Measurements from ENCODE around the gene ZNF780B.
"Not testable (repeated sequence)": the region's sequence is repeated elsewhere in the genome, so short reads cannot be mapped to it uniquely, and the experiment has no call there.

The ZNF780B gene

DNA sequence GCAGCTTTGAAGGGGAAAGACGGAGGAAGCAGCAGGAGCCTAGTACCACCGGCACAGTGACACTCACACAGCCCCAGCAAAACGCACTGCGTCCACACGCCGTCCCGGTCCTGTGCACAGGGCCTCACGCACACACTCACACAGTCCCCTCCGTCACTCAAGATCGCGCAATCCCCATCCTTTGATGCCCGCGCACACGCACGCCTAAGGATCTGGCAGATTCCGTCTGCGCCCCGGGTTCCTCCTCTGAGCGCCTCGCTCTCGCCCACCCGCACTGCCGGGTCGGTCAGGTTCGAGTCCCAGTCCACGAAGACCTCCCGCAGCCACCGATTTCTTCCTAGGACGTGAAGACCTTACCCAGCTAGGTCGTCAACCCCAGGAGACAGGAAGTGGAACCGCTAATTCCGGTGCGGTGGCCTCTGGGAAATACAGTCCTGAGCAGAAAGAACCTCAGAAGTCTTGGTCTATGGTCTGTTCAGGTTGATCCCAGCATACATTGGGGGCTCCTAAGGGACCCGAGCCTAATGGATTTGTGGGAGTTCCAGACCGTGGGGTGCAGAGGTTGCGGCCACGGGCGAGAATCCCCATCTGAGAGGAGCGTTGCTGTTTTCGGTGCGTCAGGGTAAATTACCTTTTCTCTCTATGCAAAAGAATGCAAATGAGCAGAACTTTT lies at the start of gene ZNF780B:
Gene ZNF780B (minus strand): TSS at position 400 of the 673 bp plus-strand sequence. CDS start 5,899 bp downstream, outside the sequence.
- peak; percentile 30 to 47 for DNase-seq (ENCODE audit: low read depth in 2 of 2, low spot score in 1 of 2)

DNA sequence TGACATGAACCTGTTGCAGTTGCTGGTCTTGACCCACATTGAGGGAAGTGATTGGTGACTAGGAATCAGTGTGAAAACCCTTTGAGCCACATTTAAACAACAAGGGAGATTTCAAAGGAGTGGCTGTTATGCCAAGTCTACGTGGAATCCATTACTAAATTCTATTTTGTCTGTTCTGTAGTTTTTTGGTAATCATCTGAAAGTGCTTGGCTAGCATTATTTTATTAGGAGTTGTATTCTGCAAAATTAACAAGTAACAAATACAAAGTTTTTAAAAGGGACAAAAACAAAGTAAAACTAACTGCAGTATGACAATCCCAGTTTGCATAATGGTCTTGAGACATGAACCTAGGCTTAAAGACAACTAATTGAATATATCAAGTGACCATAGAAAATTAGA lies 48.7 kb upstream of the ZNF780B start:
- DNase-seq (ENCODE audit: low read depth in 2 of 2, low spot score in 1 of 2): no peak

DNA sequence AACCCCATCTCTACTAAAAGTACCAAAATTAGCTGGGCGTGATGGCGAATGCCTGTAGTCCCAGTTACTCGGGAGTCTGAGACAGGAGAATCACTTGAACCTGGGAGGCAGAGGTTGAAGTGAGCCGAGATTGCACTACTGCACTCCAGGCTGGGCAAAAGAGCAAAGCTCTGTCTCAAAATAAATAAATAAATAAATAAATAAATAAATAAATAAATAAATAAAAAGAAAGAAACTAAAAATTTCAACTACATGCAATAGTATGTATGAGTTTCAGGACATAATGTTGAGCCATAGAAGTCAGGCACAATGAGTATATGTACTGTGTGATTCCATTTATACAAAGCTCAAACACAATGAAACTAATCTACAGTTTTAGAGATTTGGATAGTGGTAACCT lies 47.6 kb upstream of the ZNF780B start:
- no peak for DNase-seq (ENCODE audit: low read depth in 2 of 2, low spot score in 1 of 2)

DNA sequence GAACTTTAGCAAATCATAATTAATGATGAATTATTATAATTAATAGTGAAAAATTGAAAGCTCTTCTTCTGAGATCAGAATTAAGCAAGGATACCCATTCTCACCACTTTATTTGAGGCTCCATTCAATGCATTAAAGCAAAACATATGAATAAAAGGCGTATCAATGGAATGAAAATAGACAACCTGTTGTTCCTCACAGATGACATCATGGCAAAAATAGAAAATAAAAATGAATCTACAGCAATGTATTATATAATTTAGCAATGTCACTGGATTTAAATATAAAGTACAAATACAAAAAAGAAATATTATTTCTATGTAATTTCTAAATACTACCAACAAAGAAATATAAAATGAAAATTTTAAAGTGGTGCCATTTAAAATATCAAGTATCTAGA lies 45.8 kb upstream of the ZNF780B start:
- no peak for DNase-seq (ENCODE audit: low read depth in 2 of 2, low spot score in 1 of 2)

DNA sequence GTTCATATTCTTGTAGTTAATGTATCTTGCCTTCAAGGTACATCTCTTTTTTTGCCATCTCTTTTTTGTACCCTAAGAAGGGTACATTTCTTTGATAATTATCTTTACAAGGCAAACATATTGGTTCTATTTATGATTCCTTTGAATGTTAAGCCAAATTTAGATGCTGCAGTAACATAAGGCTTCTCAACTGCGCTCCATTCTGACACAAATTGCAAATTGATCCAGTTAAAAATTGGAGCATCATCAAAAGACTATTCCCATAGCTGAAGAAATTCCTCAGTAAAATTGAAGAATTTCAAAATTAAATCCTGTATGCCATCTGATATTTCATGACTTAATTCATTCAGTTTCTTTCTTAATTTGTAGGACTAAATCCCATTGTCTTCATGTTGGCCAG lies 37.4 kb upstream of the ZNF780B start:
- no peak for DNase-seq (ENCODE audit: low read depth in 2 of 2, low spot score in 1 of 2)

DNA sequence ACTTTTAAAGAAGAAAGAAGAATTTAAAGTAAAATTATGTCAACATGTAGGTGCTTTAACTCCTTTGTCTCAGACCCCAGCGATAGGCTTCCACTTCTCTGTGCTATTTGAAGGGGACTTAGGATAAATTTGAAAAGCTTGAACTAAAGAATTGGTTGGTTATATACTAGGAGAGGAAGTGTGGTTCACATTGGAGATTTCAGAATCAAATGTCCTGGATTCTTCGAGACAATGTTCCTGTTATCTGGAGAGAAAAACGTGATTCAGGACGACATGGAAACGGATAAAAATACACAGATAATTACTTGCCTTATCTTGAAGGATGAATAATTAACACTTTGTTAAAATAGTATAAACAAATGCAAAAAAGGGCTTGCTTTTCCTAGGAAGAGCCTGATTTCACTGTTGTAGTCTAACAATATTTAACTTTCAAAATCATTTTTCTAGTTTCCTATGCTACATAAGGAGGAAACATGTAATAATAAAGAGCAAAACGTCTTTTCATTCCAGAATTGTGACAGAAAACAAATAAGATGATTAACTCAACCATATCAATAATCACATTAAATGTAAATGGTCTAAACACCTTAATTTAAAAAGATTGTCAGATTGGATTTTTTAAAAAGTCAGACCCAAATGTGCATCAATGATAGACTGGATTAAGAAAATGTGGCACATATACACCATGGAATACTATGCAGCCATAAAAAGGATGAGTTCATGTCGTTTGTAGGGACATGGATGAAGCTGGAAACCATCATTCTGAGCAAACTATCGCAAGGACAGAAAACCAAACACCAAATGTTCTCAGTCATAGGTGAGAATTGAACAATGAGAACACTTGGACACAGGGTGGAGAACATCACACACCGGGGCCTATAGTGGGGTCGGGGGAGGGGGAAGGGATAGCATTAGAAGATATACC lies 35.4 kb upstream of the ZNF780B start:
- no peak for DNase-seq (ENCODE audit: low read depth in 2 of 2, low spot score in 1 of 2)

DNA sequence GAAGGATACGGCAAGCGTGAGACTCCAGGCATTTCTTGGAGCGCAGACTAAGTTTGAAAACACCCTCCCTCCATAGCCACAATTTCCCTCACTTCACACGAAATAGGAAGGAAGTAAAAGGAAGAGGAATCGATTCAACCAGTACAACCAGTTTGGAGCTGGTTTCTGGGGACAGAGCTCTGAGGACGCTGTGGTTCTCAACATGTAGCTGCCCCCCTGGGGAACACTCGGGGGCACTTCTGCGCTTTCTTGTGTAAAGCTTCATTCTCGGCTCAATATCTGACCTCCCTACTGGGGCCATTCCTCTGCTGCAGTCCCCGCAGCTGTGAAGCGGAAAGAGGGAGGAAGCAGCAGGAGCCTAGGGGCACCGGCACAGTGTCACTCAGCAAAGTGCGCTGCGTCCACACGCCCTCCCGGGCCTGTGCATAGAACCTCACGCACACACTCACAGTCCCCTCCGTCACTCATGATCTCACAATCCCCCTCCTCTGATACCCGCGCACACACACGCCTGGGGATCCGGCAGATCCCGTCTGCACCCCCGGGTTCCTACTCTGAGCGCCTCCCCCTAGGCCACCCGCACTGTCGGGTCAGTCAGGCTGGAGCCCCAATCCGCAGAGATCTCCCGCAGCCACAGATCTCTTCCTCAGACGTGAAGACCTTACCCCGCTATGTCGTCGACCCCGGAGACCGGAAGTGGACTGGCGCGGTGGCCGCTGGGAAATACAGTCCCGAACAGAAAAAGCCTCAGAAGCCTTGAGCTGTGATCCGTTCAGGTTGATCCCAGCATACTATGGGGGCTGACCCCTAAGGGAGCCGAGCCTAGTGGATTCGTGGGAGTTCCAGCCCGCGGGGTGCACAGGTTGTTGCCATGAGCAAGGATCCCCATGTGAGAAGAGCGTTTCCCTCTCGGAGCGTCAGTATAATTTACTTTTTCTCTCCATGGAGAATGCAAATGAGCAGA lies 34.5 kb upstream of the ZNF780B start, which contains the start of gene ZNF780A:
Gene ZNF780A (minus strand): TSS at position 703 of the 964 bp plus-strand sequence. CDS start 6,190 bp downstream, outside the sequence.
- peak; percentile 56 to 66 for DNase-seq (ENCODE audit: low read depth in 2 of 2, low spot score in 1 of 2)

DNA sequence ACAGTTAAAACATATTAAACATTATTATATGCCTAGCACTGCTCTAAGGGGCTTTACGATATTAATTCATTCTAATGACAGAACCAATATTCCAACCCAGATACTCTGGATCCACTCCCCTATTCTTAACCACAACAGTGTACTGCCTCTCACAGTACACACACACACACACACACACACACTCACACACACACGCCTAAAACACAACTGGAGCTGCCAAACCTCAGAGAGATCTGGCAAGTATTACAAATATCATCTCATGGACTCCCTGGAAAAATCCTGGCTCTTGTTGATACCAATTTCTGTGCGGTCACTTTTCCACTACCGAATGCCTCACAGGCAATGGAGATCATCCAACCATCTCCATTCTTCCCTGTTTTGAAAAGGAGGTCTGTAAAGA lies 33.4 kb upstream of the ZNF780B start:
- DNase-seq (ENCODE audit: low read depth in 2 of 2, low spot score in 1 of 2): no peak

DNA sequence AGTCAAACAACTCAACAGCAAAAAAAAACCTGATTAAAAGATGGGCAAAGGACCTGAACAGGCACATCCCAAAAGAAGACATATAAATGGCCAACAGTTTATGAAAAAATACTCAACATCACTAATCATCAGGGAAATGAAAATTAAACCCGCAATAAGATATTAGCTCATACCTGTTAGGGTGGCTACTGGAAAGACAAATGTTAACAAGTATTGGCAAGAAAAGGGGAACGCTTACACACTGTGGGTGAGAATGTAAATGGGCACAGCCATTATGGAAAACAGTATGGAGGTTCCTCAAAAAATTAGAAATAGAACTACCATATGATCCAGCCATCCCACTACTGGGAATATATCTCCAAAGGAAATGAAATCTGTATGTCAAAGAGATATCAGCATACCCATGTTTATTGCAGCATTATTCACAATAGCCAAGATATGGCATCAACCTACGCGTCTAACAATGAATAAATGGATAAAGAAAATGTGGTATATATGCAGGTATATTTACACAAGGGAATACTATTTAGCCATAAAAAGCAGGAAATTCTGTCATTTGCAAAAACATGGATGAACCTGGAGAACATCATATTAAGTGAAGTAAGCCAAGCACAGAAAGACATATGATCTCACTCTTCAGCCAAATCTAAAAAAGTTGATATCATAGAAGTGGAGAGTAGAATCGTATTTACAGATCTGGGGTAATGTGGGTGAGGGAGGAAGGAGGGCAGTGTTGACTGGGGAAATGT lies 32.4 kb upstream of the ZNF780B start:
- no peak for DNase-seq (ENCODE audit: low read depth in 2 of 2, low spot score in 1 of 2)

DNA sequence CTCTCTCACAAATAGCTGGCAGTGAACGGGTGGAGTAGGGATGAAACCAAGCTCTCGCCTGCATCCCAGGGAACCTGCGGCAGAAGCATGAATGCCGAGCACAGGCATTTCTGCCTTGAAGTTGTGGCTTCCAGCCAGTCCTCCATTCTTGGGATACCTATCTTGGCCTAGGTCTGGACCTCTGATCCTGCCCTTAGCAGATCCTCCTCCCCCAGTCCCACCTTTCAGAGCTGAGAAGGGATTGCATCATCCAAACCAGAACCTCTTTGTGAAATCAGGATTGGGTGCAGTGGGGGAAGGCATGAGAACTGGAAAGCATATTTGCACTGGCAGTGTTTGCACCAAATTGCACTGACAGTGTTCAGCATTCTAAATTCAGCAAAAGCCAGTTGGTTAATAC lies 28.9 kb upstream of the ZNF780B start:
- no peak for DNase-seq (ENCODE audit: low read depth in 2 of 2, low spot score in 1 of 2)

DNA sequence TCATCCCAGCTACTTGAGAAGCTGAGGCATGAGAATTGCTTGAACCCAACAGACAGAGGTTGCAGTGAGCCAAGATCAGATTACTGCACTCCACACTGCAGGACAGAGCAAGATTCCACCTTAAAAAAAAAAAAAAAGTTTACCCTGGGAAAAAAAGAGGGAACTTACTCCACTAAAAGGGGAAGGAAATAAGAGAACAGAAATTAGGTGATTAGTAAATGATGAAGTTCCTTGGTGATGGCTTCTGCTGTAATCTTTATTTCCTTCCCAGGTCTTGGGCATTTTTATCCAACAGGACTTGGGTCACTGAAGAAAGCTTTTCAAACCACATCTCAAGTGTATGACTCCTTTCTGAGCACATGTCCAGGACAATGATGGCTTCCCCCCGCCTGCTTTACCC lies 25.4 kb upstream of the ZNF780B start:
- DNase-seq (ENCODE audit: low read depth in 2 of 2, low spot score in 1 of 2): no peak

DNA sequence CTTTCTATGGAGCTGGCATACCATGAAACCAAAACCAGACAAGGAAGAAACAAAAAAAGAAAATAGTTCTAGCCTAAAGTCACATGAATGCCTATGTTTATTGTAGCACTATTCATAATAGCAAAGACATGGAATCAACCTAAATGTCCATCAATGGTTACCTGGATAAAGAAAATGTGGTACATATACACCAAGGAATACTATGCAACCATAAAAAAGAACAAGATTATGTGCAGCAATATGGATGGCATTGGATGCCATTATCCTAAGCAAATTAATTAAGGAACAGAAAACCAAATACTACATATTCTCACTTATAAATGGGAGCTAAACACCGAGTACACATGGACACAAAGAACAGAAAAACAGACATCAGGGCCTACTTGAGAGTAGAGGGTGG lies 24.3 kb upstream of the ZNF780B start:
- no peak for DNase-seq (ENCODE audit: low read depth in 2 of 2, low spot score in 1 of 2)

DNA sequence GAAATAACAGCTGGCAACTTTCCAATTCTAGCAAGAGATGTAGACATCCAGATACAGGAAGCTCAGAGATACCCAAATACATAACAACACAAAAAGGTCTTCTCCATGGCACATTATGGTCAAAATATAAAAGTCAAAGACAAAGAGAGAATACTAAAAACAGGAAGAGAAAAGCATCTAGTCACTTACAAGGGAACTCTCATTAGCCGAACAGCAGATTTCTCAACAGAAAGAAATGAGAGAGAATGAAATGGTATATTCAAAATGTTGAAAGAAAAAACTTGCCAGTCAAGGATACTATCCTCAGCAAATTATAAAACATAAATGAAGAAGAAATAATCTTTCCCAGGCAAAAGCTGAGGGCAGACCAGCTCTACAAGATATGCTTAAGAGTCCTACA lies 22.3 kb upstream of the ZNF780B start:
- no peak for DNase-seq (ENCODE audit: low read depth in 2 of 2, low spot score in 1 of 2)

DNA sequence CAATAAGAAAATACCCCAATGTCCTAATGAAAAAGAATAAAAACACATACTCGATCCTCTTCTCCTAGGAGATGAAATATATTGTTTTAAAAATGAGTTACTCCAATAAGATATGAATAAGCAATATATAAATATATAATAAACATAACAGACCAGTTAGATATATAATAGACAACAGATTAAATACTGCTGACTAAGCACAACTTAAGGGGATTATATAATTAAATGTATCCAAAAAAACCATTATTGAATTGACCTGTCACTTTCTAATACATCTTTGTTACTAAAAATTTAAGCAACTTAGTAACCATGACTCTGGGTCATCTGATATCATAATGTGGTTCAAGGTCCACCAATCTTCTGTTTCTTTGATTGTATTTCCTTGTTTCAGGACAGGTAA lies 14.0 kb upstream of the ZNF780B start:
- DNase-seq (ENCODE audit: low read depth in 2 of 2, low spot score in 1 of 2): no peak

DNA sequence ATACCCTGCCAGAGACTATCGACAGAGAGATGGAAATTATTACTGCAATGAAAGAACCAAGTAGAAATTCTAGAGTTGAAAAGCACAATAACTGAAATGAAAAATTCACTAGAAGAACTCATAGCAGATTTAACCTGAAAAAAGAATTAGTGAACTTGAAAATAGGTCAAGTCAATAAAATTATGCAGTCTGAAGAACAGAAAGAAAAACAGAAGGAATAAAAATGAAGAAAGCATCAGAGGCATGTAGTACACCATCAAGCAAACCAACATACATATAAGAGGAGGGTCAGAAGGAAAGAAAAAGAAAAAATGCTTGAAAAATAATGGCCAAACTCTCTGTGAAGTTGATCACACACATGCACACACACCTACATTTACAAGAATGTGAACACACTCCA lies 3.6 kb upstream of the ZNF780B start:
- DNase-seq (ENCODE audit: low read depth in 2 of 2, low spot score in 1 of 2): no peak

DNA sequence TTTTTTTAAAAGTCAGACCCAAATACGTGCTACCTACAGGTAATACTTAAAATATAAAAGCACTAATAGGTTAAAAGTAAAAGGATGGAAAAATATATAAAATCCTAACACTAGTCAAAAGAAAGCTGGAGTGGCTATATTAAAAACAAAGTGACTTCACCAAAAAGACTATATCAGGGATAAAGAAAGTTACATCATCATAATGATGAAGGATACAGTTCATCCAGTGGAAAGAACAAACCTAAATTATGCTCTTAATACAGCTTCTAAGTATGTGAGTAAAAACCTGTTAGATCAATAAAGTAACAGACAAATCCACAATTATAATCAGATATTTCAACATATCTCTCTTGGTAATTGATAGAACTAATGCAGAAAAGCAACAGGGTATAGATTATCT lies 1.1 kb upstream of the ZNF780B start:
- DNase-seq (ENCODE audit: low read depth in 2 of 2, low spot score in 1 of 2): no peak

DNA sequence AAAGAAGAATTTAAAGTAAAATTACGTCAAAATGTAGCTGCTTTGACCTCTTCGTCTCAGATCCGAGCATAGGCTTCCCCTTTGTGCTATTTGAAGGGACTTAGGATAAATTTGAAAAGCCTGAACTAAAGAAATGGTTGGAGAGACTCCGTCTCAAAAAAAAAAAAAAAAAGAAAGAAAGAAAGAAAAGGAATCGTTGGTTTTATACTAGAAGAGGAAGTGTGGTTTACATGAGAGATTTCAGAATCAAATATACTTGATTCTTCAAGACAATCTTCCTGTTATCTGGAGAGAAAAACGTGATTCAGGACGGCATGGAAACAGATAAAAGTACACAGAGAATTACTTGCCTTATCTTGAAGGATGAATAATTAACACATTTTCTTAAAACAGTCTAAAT lies 474 bp upstream of the ZNF780B start:
- DNase-seq (ENCODE audit: low read depth in 2 of 2, low spot score in 1 of 2): no peak

DNA sequence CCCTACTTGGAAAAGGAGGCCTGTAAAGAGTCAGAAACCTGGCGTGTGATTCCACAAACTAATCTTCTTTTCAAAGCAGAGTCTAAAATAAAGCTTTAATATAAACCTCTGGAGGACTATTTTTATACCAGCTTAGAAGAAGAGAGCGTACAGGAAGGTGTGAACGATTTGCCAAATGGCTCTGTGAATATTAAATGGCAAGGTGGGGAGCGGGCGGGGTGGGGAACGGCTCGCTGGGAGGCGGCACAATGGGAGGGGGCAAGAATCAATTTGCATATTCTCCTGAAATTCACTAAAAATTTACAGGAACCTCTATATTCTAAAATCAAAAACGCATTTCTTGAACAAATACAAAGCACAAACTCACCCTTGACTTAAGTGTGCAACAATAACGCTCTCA lies 982 bp downstream of the ZNF780B start:
- no peak for DNase-seq (ENCODE audit: low read depth in 2 of 2, low spot score in 1 of 2)

DNA sequence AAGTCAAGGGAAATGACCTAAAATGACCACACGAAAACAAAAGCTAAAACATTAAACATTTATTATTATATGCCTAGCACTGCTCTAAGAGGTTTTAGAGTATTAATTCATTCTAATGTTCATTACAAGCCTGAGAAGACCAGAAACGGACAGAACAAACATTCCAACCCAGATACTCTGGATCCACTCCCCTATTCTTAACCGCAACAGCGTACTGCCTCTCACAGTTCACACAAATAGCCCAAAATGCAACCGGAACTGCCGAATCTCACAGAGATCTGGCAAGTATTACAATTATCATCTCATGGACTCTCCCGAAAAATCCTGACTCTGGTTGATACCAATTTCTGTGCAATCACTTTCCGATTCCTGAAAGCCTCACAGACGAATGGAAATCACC lies 1.4 kb downstream of the ZNF780B start:
- no peak for DNase-seq (ENCODE audit: low read depth in 2 of 2, low spot score in 1 of 2)

DNA sequence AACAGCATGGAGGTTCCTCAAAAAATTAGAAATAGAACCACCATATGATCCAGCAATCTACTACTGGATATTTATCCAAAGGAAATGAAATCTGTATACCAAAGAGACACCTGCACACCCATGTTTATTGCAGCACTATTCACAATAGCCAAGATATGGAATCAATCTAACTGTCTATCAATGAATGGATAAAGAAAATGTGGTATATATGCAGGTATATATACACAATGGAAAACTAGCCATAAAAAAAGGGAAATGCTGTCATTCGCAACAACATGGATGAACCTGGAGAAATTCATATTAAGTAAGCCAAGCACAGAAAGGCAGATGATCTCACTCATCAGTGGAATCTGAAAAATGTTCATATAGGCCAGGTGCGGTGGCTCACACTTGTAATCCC lies 2.5 kb downstream of the ZNF780B start:
- DNase-seq (ENCODE audit: low read depth in 2 of 2, low spot score in 1 of 2): no peak

DNA sequence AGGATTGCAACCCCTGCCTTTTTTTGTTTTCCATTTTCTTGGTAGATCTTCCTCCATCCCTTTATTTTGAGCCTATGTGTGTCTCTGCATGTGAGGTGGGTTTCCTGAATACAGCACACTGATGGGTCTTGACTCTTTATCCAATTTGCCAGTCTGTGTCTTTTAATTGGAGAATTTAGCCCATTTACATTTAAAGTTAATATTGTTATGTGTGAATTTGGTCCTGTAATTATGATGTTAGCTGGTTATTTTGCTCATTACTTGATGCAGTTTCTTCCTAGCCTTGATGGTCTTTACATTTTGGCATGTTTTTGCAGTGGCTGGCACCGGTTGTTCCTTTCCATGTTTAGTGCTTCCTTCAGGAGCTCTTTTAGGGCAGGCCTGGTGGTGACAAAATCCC lies 14.3 kb downstream of the ZNF780B start:
- not testable (repeated sequence) for DNase-seq (ENCODE audit: low read depth in 2 of 2, low spot score in 1 of 2)

All from stimulated activated CD8-positive, alpha-beta memory T cell treated with anti-CD3 and anti-CD28 coated beads, Interleukin-4, amount 100 ng/mL, for 1 hour (primary cell).